Keratinocyte (primary cell): ENCODE data around the gene EEF1E1. TPM values are rescaled to one million over a fixed set of nuclear protein-coding genes. Genes with fewer than 3 reads are reported as not detected.

ENCODE experiments used
- DNase-seq: peaks from one replicate; pipeline ENCODE4 v3.0.0-alpha.2; 2011; ENCODE audit warnings: low read depth, missing footprints, low spot score
- FAIRE-seq: peaks from 2 replicates; lab custom pipeline; 2011; peaks lifted over from hg19 to GRCh38; lab: Jason Lieb, UNC
- H2AFZ ChIP-seq: 2 replicates; pipeline ENCODE4 v1.6.0; 2012; ENCODE audit warnings: low read length, control low read depth, inconsistent platforms; ENCODE audit not compliant: control insufficient read depth
- H3K27ac ChIP-seq: 2 replicates; pipeline ENCODE4 v1.5.1; 2011; ENCODE audit warnings: low read length; ENCODE audit not compliant: control insufficient read depth, insufficient read depth
- H3K27me3 ChIP-seq: 3 replicates; pipeline ENCODE4 v1.6.0; 2011; ENCODE audit warnings: low read length; ENCODE audit not compliant: control insufficient read depth, insufficient read depth; ENCODE audit errors: extremely low read depth
- H3K36me3 ChIP-seq, 2 experiments: 2 replicates in 1 of 2; 3 replicates in 1 of 2; pipeline ENCODE4 v1.5.1; 2011; ENCODE audit warnings: low read length in 2 of 2, mild to moderate bottlenecking in 1 of 2; ENCODE audit not compliant: control insufficient read depth in 2 of 2, insufficient read depth in 2 of 2; ENCODE audit errors: extremely low read depth in 1 of 2
- H3K4me1 ChIP-seq: 3 replicates; pipeline ENCODE4 v1.5.1; 2011; ENCODE audit warnings: low read length; ENCODE audit not compliant: control insufficient read depth, insufficient read depth; ENCODE audit errors: extremely low read depth
- H3K4me2 ChIP-seq: 3 replicates; pipeline ENCODE4 v1.6.0; 2011; ENCODE audit warnings: low read depth, low read length; ENCODE audit not compliant: control insufficient read depth, insufficient read depth; ENCODE audit errors: extremely low read depth
- H3K4me3 ChIP-seq, 3 experiments: fragments of 200-600 bp in 1 of 3; sonication (generic) in 1 of 3; 2 replicates in 2 of 3; 3 replicates in 1 of 3; pipeline ENCODE4 v1.5.1; 2011 to 2016; ENCODE audit warnings: low read length in 3 of 3, mild to moderate bottlenecking in 3 of 3, control low read depth in 2 of 3, inconsistent platforms in 1 of 3, low read depth in 1 of 3, mixed read lengths in 1 of 3, mixed run types in 1 of 3, moderate library complexity in 1 of 3; ENCODE audit not compliant: control insufficient read depth in 2 of 3, insufficient read depth in 2 of 3; ENCODE audit errors: extremely low read depth in 1 of 3
- H3K79me2 ChIP-seq: 2 replicates; pipeline ENCODE4 v1.6.0; 2012; ENCODE audit warnings: low read length; ENCODE audit not compliant: control insufficient read depth, insufficient read depth
- H3K9ac ChIP-seq: 3 replicates; pipeline ENCODE4 v1.6.0; 2011; ENCODE audit warnings: low read length; ENCODE audit not compliant: control insufficient read depth, insufficient read depth; ENCODE audit errors: extremely low read depth
- H3K9me1 ChIP-seq: 3 replicates; pipeline ENCODE4 v1.6.0; 2011; ENCODE audit warnings: low read length; ENCODE audit not compliant: control insufficient read depth, insufficient read depth; ENCODE audit errors: extremely low read depth
- H3K9me3 ChIP-seq: 2 replicates; pipeline ENCODE4 v1.5.1; 2012; ENCODE audit warnings: low read depth, low read length; ENCODE audit not compliant: control insufficient read depth
- H4K20me1 ChIP-seq: 3 replicates; pipeline ENCODE4 v1.6.0; 2011; ENCODE audit warnings: low read length; ENCODE audit not compliant: control insufficient read depth, insufficient read depth; ENCODE audit errors: extremely low read depth
- EZH2 ChIP-seq: IDR thresholded peaks from one replicate; pipeline ENCODE4 v1.6.1; 2012; ENCODE audit warnings: inconsistent platforms, mild to moderate bottlenecking, low read length, moderate library complexity
- dilution Hi-C: fragments of 300-500 bp; cut with MboI; formaldehyde crosslinking; loops from one replicate; pipeline ENCODE4 v1.7.0; 2020; ENCODE audit warnings: low sequenced_read_pairs; ENCODE audit not compliant: extremely low pct_ligation_motif_present
- polyA plus RNA-seq, 5 experiments: library from polyadenylated mRNA; depleted of rRNA in 3 of 5; stranded (reverse) in 3 of 5; stranded (forward) in 1 of 5; unstranded in 1 of 5; fragments of >200 nt; gene quantifications; 1 replicate in 1 of 5; 2 replicates in 3 of 5; 3 replicates in 1 of 5; pipeline versions ENCODE4 v1.2.1 to v1.2.3, GENCODE V29; 2011 to 2012; ENCODE audit warnings: missing spikeins in 2 of 5, low read depth in 1 of 5, low replicate concordance in 1 of 5
- TF ChIP-seq, protein P1 (sequence below), 3 experiments: IDR thresholded peaks in 1 of 3; conservative IDR thresholded peaks in 1 of 3; optimal IDR thresholded peaks in 1 of 3; 2 replicates in 2 of 3; 3 replicates in 1 of 3; pipeline versions ENCODE3 to v1.5.1; 2011; ENCODE audit warnings: low read length in 3 of 3, mild to moderate bottlenecking in 3 of 3, moderate library complexity in 2 of 3, control low read depth in 1 of 3, inconsistent platforms in 1 of 3; ENCODE audit not compliant: insufficient read depth in 2 of 3; ENCODE audit errors: extremely low read depth in 1 of 3

EEF1E1 gene
- polyA plus RNA-seq, 1 donor (not counting 4 experiments of a cell fraction or from before 2014, with no cell fraction given) = 83.5 TPM

DNA sequence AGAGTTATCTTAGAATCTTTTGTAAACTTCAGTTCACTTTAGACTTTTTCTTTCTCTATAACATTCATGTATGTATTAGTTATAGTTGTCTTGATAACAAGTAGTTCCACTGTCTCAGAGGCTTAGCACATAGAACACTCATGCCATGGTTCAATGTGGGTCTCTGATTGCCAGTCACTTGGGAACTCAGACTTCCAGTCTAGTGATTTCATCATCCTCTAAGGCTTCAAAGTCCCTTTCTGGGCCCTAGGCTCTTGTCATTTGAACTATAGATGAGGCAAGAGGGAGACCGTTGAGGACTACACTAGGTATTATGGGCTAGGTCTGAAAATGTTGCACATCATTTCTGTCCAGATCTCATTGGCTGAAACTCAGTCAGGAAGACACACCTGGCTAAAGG lies 8.4 kb upstream of the EEF1E1 start:
- dilution Hi-C loops = no loop called here
- H3K36me3 ChIP-seq = no peaks in the 10 kb centered on the region
- FAIRE-seq (no peak), DNase-seq (no peak)
- no peaks in the 10 kb centered on the region for H3K9me3 ChIP-seq
- H3K79me2 ChIP-seq = no peaks in the 10 kb centered on the region
- H4K20me1 ChIP-seq = no peaks in the 10 kb centered on the region
- H3K4me1 ChIP-seq = peaks cover 10% of the 10 kb centered on the region
- no peak overlapping the region for H3K4me2 ChIP-seq
- no peak overlapping the region for H2AFZ ChIP-seq
- no peaks in the 10 kb centered on the region for H3K27me3 ChIP-seq
- H3K27ac ChIP-seq = no peak overlapping the region
- H3K9ac ChIP-seq = no peak overlapping the region
- H3K4me3 ChIP-seq = no peak overlapping the region
- H3K9me1 ChIP-seq = no peaks in the 10 kb centered on the region
- TF ChIP-seq, protein P1, sequence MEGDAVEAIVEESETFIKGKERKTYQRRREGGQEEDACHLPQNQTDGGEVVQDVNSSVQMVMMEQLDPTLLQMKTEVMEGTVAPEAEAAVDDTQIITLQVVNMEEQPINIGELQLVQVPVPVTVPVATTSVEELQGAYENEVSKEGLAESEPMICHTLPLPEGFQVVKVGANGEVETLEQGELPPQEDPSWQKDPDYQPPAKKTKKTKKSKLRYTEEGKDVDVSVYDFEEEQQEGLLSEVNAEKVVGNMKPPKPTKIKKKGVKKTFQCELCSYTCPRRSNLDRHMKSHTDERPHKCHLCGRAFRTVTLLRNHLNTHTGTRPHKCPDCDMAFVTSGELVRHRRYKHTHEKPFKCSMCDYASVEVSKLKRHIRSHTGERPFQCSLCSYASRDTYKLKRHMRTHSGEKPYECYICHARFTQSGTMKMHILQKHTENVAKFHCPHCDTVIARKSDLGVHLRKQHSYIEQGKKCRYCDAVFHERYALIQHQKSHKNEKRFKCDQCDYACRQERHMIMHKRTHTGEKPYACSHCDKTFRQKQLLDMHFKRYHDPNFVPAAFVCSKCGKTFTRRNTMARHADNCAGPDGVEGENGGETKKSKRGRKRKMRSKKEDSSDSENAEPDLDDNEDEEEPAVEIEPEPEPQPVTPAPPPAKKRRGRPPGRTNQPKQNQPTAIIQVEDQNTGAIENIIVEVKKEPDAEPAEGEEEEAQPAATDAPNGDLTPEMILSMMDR (optimal IDR thresholded peaks at IDR 0.05 in 1 of 3, IDR thresholded peaks at IDR 0.05 in 1 of 3, conservative IDR thresholded peaks at IDR 0.05 in 1 of 3; ENCODE audit: extremely low read depth in 1 of 3, insufficient read depth in 2 of 3, low read length in 3 of 3) = no peak

DNA sequence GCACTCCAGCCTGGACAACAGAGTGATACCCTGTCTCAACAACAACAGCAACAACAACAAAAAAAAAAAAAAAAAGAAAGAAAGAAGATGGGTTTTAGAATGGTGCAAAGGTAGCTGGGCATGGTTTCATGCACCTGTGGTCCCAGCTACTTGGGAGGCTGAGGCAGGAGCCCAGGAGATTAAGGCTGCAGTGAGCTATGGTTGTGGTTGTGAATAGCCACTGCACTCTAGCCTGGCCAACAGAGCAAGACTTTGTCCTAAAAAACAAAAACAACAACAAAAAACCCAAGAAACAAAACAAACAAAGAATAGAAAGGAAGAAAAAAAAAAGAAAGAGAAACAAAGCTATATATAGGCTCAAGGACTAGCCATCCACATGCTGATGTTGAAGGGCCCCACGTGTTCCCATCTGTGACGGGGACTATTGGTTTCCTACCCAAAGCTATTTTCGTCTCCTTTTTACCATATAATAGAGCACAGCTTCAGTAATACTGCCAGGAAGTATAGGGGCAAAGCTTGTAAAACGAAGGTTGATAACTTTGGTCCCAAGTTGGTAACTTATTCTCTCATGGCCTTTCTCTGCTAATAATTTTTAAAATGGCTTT lies 7.9 kb upstream of the EEF1E1 start:
- no peak overlapping the region for H2AFZ ChIP-seq
- no peak for DNase-seq
- H3K9ac ChIP-seq = no peak overlapping the region
- no peaks in the 10 kb centered on the region for H4K20me1 ChIP-seq
- H3K4me1 ChIP-seq = peaks cover 10% of the 10 kb centered on the region
- no peaks in the 10 kb centered on the region for H3K27me3 ChIP-seq
- no peaks in the 10 kb centered on the region for H3K79me2 ChIP-seq
- no peak for FAIRE-seq
- dilution Hi-C loops = no loop called here
- no peaks in the 10 kb centered on the region for H3K9me3 ChIP-seq
- no peak overlapping the region for H3K27ac ChIP-seq
- H3K4me2 ChIP-seq = no peak overlapping the region
- no peaks in the 10 kb centered on the region for H3K36me3 ChIP-seq
- H3K9me1 ChIP-seq = no peaks in the 10 kb centered on the region
- TF ChIP-seq EZH2 = no peak
- TF ChIP-seq, protein P1 (optimal IDR thresholded peaks at IDR 0.05 in 1 of 3, IDR thresholded peaks at IDR 0.05 in 1 of 3, conservative IDR thresholded peaks at IDR 0.05 in 1 of 3; ENCODE audit: extremely low read depth in 1 of 3, insufficient read depth in 2 of 3, low read length in 3 of 3) = no peak
- H3K4me3 ChIP-seq = no peak overlapping the region
